Measurements from ENCODE around the gene TXNRD1. TPM values are rescaled to one million over a fixed set of nuclear protein-coding genes. Genes with fewer than 3 reads are reported as not detected.

The TXNRD1 gene
- total RNA-seq, 1 experiment from 2014 or later: 327 TPM

GRCh38 chr12:104292872-104293794 lies 77.6 kb downstream of the TXNRD1 start:
- ATAC-seq (no peak), DNase-seq (ENCODE audit: low read depth, low spot score) (no peak)
- Histone ChIP-seq H3K27me3 (ENCODE audit: insufficient read depth, low read length) (no peaks in the 10 kb centered on the region), H3K4me1 (ENCODE audit: control insufficient read depth in 1 of 2, insufficient read depth in 2 of 2, low read length in 2 of 2) (peaks cover 17 to 72% of the 10 kb centered on the region in 2 experiments; a peak in 3 of 4 replicates), H3K9ac (ENCODE audit: low read length) (no peak overlapping the region), H3K36me3 (ENCODE audit: control insufficient read depth in 1 of 2, insufficient read depth in 2 of 2, low read length in 2 of 2) (peaks cover 35 to 72% of the 10 kb centered on the region in 2 experiments), H2AFZ (ENCODE audit: low read depth, low read length, poor library complexity, severe bottlenecking) (no peak overlapping the region), H3K9me2 (ENCODE audit: insufficient read depth) (no peaks in the 10 kb centered on the region), H3K4me3 (replicated peaks in 1 of 2; ENCODE audit: low read depth in 1 of 2, low read length in 2 of 2) (no peak overlapping the region), H3K79me2 (ENCODE audit: insufficient read depth, low read length) (peaks cover 99% of the 10 kb centered on the region), H3K9me3 (ENCODE audit: control insufficient read depth in 1 of 2, insufficient read depth in 1 of 2, low read depth in 1 of 2, low read length in 2 of 2) (no peaks in the 10 kb centered on the region), H4K20me1 (ENCODE audit: insufficient read depth) (peaks cover 39% of the 10 kb centered on the region; the same call in 1 of the 2 replicates), H3K4me2 (ENCODE audit: low read length) (no peak overlapping the region), H3K27ac (ENCODE audit: low read depth, low read length) (0 out of 2 replicates have a peak overlapping the region, but pooled peaks have one; percentile 30)
- ChIA-PET CTCF (no interaction called here), POLR2A (interaction anchor here (0.7 kb wide), 1 partner anchor 208 kb away, joined by 4 read pairs; no protein-coding TSS in a partner anchor), RAD21 (ENCODE audit: low non-redundant PET in 1 of 2, low total read pairs in 2 of 2, uncharacterized antibody in 2 of 2, unreplicated experiment in 2 of 2) (no interaction called here)
- TF ChIP-seq RAD21 (IDR thresholded peaks at IDR 0.05; ENCODE audit: low read depth) (no peak), CEBPB (IDR thresholded peaks at IDR 0.05; ENCODE audit: low read depth) (no peak), EZH2 (IDR thresholded peaks at IDR 0.05) (no peak), ELF1 (IDR thresholded peaks at IDR 0.05; ENCODE audit: borderline replicate concordance, low read depth) (no peak), TCF7L2 (IDR thresholded peaks at IDR 0.05; ENCODE audit: borderline replicate concordance, extremely low read depth, insufficient read depth, insufficient read length) (no peak), POLR2AphosphoS5 (IDR thresholded peaks at IDR 0.05; ENCODE audit: low read depth, low read length) (no peak), EGR1 (IDR thresholded peaks at IDR 0.05; ENCODE audit: low read depth) (no peak)
- TF ChIP-seq, protein P1, sequence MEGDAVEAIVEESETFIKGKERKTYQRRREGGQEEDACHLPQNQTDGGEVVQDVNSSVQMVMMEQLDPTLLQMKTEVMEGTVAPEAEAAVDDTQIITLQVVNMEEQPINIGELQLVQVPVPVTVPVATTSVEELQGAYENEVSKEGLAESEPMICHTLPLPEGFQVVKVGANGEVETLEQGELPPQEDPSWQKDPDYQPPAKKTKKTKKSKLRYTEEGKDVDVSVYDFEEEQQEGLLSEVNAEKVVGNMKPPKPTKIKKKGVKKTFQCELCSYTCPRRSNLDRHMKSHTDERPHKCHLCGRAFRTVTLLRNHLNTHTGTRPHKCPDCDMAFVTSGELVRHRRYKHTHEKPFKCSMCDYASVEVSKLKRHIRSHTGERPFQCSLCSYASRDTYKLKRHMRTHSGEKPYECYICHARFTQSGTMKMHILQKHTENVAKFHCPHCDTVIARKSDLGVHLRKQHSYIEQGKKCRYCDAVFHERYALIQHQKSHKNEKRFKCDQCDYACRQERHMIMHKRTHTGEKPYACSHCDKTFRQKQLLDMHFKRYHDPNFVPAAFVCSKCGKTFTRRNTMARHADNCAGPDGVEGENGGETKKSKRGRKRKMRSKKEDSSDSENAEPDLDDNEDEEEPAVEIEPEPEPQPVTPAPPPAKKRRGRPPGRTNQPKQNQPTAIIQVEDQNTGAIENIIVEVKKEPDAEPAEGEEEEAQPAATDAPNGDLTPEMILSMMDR (IDR thresholded peaks at IDR 0.05 in 2 of 3, conservative IDR thresholded peaks at IDR 0.05 in 1 of 3; ENCODE audit: borderline replicate concordance in 1 of 3, insufficient read depth in 1 of 3, low read depth in 2 of 3, low read length in 2 of 3): no peak
- intact Hi-C loops (cut with micrococcal nuclease): no loop called here
- BruUV-seq (replicated peaks): no TSS peak
